ENCODE data around the gene ATL2.

- TF ChIP-seq, protein P1, sequence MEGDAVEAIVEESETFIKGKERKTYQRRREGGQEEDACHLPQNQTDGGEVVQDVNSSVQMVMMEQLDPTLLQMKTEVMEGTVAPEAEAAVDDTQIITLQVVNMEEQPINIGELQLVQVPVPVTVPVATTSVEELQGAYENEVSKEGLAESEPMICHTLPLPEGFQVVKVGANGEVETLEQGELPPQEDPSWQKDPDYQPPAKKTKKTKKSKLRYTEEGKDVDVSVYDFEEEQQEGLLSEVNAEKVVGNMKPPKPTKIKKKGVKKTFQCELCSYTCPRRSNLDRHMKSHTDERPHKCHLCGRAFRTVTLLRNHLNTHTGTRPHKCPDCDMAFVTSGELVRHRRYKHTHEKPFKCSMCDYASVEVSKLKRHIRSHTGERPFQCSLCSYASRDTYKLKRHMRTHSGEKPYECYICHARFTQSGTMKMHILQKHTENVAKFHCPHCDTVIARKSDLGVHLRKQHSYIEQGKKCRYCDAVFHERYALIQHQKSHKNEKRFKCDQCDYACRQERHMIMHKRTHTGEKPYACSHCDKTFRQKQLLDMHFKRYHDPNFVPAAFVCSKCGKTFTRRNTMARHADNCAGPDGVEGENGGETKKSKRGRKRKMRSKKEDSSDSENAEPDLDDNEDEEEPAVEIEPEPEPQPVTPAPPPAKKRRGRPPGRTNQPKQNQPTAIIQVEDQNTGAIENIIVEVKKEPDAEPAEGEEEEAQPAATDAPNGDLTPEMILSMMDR (IDR thresholded peaks at IDR 0.05), result no peak
- no peak for TF ChIP-seq POLR2A (IDR thresholded peaks at IDR 0.05)
- TF ChIP-seq POLR2AphosphoS5 (IDR thresholded peaks at IDR 0.05), result no peak
Observed at GRCh38 chr2:38405917-38406596, 29.0 kb upstream of the ATL2 start.

Measured in prostate gland (tissue), 2 donors.